ENCODE measurements around the gene SLC1A1.
"Not testable (repeated sequence)": the region's sequence is repeated elsewhere in the genome, so short reads cannot be mapped to it uniquely, and the experiment has no call there.

The SLC1A1 gene

GRCh38 chr9:4541856-4542255 is 51.6 kb downstream of the SLC1A1 start:
- DNase-seq (ENCODE audit: low read depth in 2 of 2) = no peak

GRCh38 chr9:4544714-4545113 is 54.4 kb downstream of the SLC1A1 start:
- DNase-seq (ENCODE audit: low read depth in 2 of 2) = not testable (repeated sequence)

GRCh38 chr9:4547016-4547415 is 56.7 kb downstream of the SLC1A1 start:
- DNase-seq (ENCODE audit: low read depth in 2 of 2) = no peak

GRCh38 chr9:4548811-4549725 is 58.8 kb downstream of the SLC1A1 start:
- DNase-seq (ENCODE audit: low read depth in 2 of 2) = no peak

- DNase-seq (ENCODE audit: low read depth in 2 of 2) = no peak
These were observed 59.6 kb downstream of the SLC1A1 start for GRCh38 chr9:4549751-4550295.

GRCh38 chr9:4550777-4551484 is 60.7 kb downstream of the SLC1A1 start:
- no peak for DNase-seq (ENCODE audit: low read depth in 2 of 2)

GRCh38 chr9:4553951-4554381 is 63.7 kb downstream of the SLC1A1 start:
- DNase-seq (ENCODE audit: low read depth in 2 of 2) = no peak

- DNase-seq (ENCODE audit: low read depth in 2 of 2) = no peak
These were observed 65.0 kb downstream of the SLC1A1 start for GRCh38 chr9:4555236-4555635.

GRCh38 chr9:4558371-4558998 is 68.2 kb downstream of the SLC1A1 start:
- DNase-seq (ENCODE audit: low read depth in 2 of 2) = no peak

GRCh38 chr9:4559261-4560182 is 69.3 kb downstream of the SLC1A1 start:
- DNase-seq (ENCODE audit: low read depth in 2 of 2) = no peak

- no peak for DNase-seq (ENCODE audit: low read depth in 2 of 2)
These were observed 72.8 kb downstream of the SLC1A1 start for GRCh38 chr9:4563105-4563504.

GRCh38 chr9:4566806-4567205 is 76.5 kb downstream of the SLC1A1 start:
- DNase-seq (ENCODE audit: low read depth in 2 of 2) = no peak

GRCh38 chr9:4567601-4568000 is 77.3 kb downstream of the SLC1A1 start:
- DNase-seq (ENCODE audit: low read depth in 2 of 2) = no peak

- no peak for DNase-seq (ENCODE audit: low read depth in 2 of 2)
These were observed 78.8 kb downstream of the SLC1A1 start for GRCh38 chr9:4569101-4569500.

GRCh38 chr9:4572184-4572826 is 82.0 kb downstream of the SLC1A1 start:
- DNase-seq (ENCODE audit: low read depth in 2 of 2) = no peak

- no peak for DNase-seq (ENCODE audit: low read depth in 2 of 2)
These were observed 82.9 kb downstream of the SLC1A1 start for GRCh38 chr9:4573176-4573575.

- no peak for DNase-seq (ENCODE audit: low read depth in 2 of 2)
These were observed 83.5 kb downstream of the SLC1A1 start for GRCh38 chr9:4573634-4574389.

GRCh38 chr9:4574657-4575243 is 84.5 kb downstream of the SLC1A1 start:
- DNase-seq (ENCODE audit: low read depth in 2 of 2) = no peak

- DNase-seq (ENCODE audit: low read depth in 2 of 2) = no peak
These were observed 85.7 kb downstream of the SLC1A1 start for GRCh38 chr9:4575997-4576396.

Data from stimulated activated CD8-positive, alpha-beta memory T cell treated with anti-CD3 and anti-CD28 coated beads, Interleukin-7, amount 100 ng/mL, for 4 hours (primary cell).